SK-MEL-5 (cell line): ENCODE data around the gene TSPAN15. TPM values are rescaled to one million over a fixed set of nuclear protein-coding genes. Genes with fewer than 3 reads are reported as not detected.
"Not testable (repeated sequence)": the region's sequence is repeated elsewhere in the genome, so short reads cannot be mapped to it uniquely, and the experiment has no call there.

Experiments
- DNase-seq: peaks from one replicate; pipeline ENCODE4 v3.0.0-alpha.2; 2016; ENCODE audit warnings: low read depth, low spot score
- in situ Hi-C: cut with HindIII; loops from 2 replicates; pipeline ENCODE4 v1.10.0; 2016; ENCODE audit warnings: low sequenced_read_pairs, high pct_unique_total_duplicates, low pct_unique_long_range_greater_than_20kb
- total RNA-seq: library from RNA; depleted of rRNA; stranded (reverse); fragments of >200 nt; shearing (Covaris generic); gene quantifications from 2 replicates; pipeline ENCODE4 v1.2.3, GENCODE V29; 2014

Gene TSPAN15
- total RNA-seq, 1 experiment from 2014 or later = 3.7 TPM

DNA sequence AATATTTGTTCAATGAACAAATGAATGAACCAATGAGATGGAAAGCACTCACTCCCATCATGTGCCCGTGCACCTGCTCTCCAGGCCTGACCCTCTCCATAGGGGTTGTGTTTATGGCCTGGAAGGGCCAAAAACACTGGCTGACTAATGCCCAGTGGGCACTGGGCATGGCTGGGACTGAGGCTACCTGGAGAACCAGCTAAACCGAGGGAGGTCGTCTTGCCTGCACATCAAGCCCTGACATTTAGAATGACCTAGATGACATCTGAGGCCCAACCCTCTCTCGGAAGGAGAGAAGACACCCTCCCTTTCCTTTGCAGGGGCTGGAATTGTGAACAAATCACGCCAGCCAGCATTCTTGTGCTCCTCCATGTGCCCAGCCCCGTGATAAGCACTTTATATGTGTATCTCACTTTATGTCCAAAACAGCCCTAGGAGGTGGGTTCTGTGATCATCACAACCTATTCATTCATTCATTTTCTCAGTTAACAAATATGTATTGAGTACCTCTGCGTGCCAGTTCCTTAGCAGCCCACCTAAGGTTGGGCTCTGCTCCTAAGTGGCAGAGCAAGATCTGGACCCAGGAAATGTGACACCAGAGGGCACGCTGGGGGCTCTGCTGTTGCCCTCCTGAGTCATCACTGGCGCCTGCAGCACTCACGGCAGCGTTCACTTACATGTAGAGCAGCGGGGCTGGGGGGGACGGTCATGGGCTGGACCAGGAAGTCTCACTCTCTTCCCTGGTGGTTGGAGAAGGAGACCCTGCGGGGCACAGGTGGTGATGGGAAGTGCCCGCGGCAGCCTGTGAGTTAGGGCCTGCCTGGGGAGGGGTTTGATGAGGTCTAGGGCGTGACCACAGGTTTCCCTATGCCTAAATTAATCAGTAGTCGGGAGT, 52.0 kb downstream of the TSPAN15 start:
- in situ Hi-C loops = no loop called here
- no peak for DNase-seq

- no peak for DNase-seq
- in situ Hi-C loops = no loop called here
Measured at GRCh38 chr10:69503896-69504265, 52.6 kb downstream of the TSPAN15 start.

GRCh38 chr10:69504576-69505250, 53.4 kb downstream of the TSPAN15 start:
- no peak for DNase-seq
- in situ Hi-C loops = no loop called here

GRCh38 chr10:69505636-69506318, 54.5 kb downstream of the TSPAN15 start:
- DNase-seq = no peak
- in situ Hi-C loops = no loop called here

DNA sequence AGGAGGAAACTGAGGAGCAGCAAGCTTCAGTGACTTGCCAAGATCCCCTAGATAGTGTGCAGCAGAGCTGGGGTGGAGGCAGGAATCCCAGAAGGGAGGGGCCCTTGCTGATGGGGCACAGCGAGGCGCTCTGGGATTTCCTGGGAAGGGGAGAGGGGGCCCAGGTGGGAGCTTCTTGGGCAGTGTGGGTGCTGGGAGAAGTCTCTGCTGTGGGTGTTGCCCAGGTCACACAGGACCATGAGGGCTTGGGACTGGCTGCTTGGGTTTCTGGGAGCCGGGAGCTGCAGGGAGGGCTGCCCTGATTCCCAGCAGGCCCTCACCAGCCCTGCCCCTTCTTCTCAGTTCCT, 55.2 kb downstream of the TSPAN15 start:
- in situ Hi-C loops = no loop called here
- DNase-seq = no peak

DNA sequence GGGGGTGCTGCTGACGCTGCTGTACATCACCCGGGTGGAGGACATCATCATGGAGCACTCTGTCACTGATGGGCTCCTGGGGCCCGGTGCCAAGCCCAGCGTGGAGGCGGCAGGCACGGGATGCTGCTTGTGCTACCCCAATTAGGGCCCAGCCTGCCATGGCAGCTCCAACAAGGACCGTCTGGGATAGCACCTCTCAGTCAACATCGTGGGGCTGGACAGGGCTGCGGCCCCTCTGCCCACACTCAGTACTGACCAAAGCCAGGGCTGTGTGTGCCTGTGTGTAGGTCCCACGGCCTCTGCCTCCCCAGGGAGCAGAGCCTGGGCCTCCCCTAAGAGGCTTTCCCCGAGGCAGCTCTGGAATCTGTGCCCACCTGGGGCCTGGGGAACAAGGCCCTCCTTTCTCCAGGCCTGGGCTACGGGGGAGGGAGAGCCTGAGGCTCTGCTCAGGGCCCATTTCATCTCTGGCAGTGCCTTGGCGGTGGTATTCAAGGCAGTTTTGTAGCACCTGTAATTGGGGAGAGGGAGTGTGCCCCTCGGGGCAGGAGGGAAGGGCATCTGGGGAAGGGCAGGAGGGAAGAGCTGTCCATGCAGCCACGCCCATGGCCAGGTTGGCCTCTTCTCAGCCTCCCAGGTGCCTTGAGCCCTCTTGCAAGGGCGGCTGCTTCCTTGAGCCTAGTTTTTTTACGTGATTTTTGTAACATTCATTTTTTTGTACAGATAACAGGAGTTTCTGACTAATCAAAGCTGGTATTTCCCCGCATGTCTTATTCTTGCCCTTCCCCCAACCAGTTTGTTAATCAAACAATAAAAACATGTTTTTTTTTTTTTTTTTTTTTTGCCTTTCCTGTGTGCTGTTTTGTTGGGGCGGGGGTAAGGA, 55.8 kb downstream of the TSPAN15 start:
- in situ Hi-C loops = no loop called here
- DNase-seq = no peak

- DNase-seq = no peak
- in situ Hi-C loops = no loop called here
Measured at GRCh38 chr10:69508738-69509340, 57.6 kb downstream of the TSPAN15 start.

DNA sequence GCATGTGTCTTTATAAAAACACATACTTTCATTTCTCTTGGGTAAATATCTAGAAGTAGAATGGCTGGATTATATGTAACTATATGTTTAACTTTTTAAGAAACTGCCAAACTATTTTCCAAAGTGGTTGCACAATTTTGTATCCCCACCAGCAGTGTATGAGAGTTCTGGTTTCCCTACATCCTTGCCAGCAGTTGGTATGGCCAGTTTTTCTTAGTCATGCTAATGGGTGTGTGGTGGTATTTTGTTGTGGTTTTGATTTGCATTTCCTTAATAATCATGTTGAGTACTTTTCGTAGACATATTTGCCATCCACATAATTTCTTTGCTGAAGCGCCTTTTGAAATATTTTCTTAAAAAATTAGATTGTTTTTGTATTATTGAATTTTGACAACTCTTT, 61.6 kb downstream of the TSPAN15 start:
- in situ Hi-C loops = no loop called here
- no peak for DNase-seq

- no peak for DNase-seq
- in situ Hi-C loops = no loop called here
Measured at GRCh38 chr10:69513617-69514016, 62.4 kb downstream of the TSPAN15 start.

GRCh38 chr10:69515699-69516259, 64.5 kb downstream of the TSPAN15 start:
- in situ Hi-C loops = no loop called here

GRCh38 chr10:69516316-69516715, 65.1 kb downstream of the TSPAN15 start:
- in situ Hi-C loops = no loop called here
- peak; percentile 62 for DNase-seq

More at GRCh38 chr10:69515699-69516259, 64.5 kb downstream of the TSPAN15 start:
- peak; percentile 71 for DNase-seq

DNA sequence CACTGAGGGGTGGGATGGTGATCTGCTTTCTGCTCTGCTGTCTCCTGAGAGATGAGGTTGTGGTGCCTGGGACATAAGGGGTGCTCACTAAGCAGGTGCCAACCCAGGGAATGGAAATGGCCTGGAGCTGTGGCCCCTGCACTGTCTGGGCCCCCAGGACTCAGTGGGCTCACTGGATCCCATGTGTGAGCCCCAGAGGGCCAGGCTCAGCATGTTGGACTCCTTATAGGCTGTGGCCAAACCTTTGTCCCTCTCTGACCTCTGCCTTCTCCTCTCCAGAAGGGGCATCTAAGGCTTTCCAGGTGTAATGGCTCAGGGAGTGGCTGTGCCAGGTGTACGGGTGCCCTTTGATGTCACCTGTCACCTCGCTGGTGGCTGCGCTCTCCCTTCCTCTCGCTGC, 65.5 kb downstream of the TSPAN15 start:
- in situ Hi-C loops = no loop called here
- no peak for DNase-seq

DNA sequence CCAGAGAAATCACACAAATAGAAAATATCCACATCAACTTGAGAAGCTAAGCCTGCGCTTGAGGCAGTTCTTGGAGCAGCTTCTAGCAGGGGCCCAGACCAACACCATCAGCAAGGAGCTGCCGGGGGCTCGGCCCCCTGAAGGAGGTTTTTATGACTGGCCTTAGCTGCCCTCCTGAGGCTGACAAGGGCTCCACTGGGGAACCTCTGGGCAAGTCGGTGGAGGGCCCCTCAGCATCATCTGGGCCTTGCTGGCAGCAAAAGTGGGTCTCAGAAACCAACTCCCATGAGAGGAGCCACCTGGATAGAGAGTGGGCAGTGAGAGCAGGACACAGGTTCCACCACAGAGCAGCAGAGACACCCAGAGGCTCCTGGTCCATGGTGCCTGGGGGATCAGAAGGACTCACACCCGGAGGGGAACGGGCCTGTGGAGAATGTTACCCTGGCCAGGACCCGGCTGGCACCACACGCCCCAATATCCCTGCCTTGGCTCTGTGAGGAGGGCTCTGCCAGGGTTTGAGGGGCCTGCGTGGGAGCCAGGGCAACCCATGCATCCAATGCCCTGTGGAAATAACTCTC, 66.1 kb downstream of the TSPAN15 start:
- in situ Hi-C loops = no loop called here
- no peak for DNase-seq

GRCh38 chr10:69527961-69528360, 76.7 kb downstream of the TSPAN15 start:
- DNase-seq = no peak
- in situ Hi-C loops = no loop called here

DNA sequence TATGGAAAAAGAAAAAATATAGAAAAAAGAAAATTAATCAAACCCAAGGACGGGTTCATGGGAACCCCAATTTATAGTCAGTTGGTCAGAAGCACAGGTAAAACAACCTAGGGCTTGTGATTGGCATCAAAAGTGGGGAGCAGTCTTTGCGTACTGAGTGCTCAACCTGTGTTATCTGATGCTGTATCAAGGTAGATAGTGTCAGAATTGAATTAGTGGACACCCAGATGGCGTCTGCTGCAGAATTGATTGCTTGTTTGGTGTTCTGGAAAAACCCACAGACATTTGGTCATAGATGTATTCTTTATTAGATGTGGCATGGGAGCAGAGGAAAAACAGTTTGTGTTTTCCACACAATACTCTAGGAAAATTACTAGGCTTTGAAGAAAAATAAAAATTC, 82.4 kb downstream of the TSPAN15 start:
- in situ Hi-C loops = no loop called here
- DNase-seq = no peak

- in situ Hi-C loops, DNase-seq: not testable (repeated sequence)
Measured at GRCh38 chr10:69536521-69536920, 85.3 kb downstream of the TSPAN15 start.

GRCh38 chr10:69537449-69537848, 86.2 kb downstream of the TSPAN15 start:
- DNase-seq = no peak
- in situ Hi-C loops = no loop called here
